ENCODE results near the gene DAGLB.

The DAGLB gene

GRCh38 chr7:6407434-6407833, 40.3 kb downstream of the DAGLB start:
- H2BK120ac ChIP-seq (ENCODE audit: low read depth, low read length), result no peak overlapping the region
- H3K4ac ChIP-seq (ENCODE audit: low read depth, low read length), result no peak overlapping the region
- no CpG with 5 or more reads among the region's 4 CpGs for WGBS (ENCODE audit: extremely low coverage, insufficient coverage, low lambda C conversion rate)
- H3K4me3 ChIP-seq (ENCODE audit: low read length), result no peak overlapping the region
- H3K27me3 ChIP-seq (ENCODE audit: insufficient read depth, low read length, poor library complexity), result no peaks in the 10 kb centered on the region
- no peaks in the 10 kb centered on the region for H3K4me1 ChIP-seq (ENCODE audit: control insufficient read depth, low read depth, low read length)
- H3K36me3 ChIP-seq (ENCODE audit: control insufficient read depth, insufficient read depth, low read length), result peaks cover 25% of the 10 kb centered on the region
- DNase-seq, result no peak
- no peak overlapping the region for H2BK5ac ChIP-seq (ENCODE audit: low read length)
- no peak overlapping the region for H3K4me2 ChIP-seq (ENCODE audit: low read length)
- no peak overlapping the region for H4K8ac ChIP-seq (ENCODE audit: low read depth, low read length)
- no peak overlapping the region for H3K18ac ChIP-seq (ENCODE audit: low read length)
- H2AK5ac ChIP-seq (ENCODE audit: low read length), result no peak overlapping the region
- no peak overlapping the region for H2BK15ac ChIP-seq (replicated peaks; ENCODE audit: low read depth)
- peaks cover 9% of the 10 kb centered on the region for H3K79me1 ChIP-seq (ENCODE audit: low read length)
- no peak overlapping the region for H3K9ac ChIP-seq (ENCODE audit: low read length)
- no peak overlapping the region for H3K56ac ChIP-seq (ENCODE audit: low read length)
- H3K27ac ChIP-seq (ENCODE audit: low read depth, low read length), result no peak overlapping the region
- no peak overlapping the region for H4K5ac ChIP-seq (ENCODE audit: low read length)
- H3K23ac ChIP-seq (ENCODE audit: low read length), result no peak overlapping the region
- H3K79me2 ChIP-seq (ENCODE audit: control insufficient read depth, insufficient read depth, low read length), result peaks cover 6% of the 10 kb centered on the region

- DNase-seq, result no peak
- Histone ChIP-seq H3K79me1 (ENCODE audit: low read length) (peaks cover 12% of the 10 kb centered on the region), H3K4me2 (ENCODE audit: low read length) (no peak overlapping the region), H3K9ac (ENCODE audit: low read length) (no peak overlapping the region), H2BK15ac (replicated peaks; ENCODE audit: low read depth) (no peak overlapping the region), H3K4me1 (ENCODE audit: control insufficient read depth, low read depth, low read length) (no peaks in the 10 kb centered on the region), H3K18ac (ENCODE audit: low read length) (no peak overlapping the region), H3K4ac (ENCODE audit: low read depth, low read length) (no peak overlapping the region), H3K23ac (ENCODE audit: low read length) (no peak overlapping the region), H3K27me3 (ENCODE audit: insufficient read depth, low read length, poor library complexity) (no peaks in the 10 kb centered on the region), H4K8ac (ENCODE audit: low read depth, low read length) (no peak overlapping the region), H2BK5ac (ENCODE audit: low read length) (no peak overlapping the region), H3K36me3 (ENCODE audit: control insufficient read depth, insufficient read depth, low read length) (peaks cover 31% of the 10 kb centered on the region), H3K4me3 (ENCODE audit: low read length) (no peak overlapping the region), H2AK5ac (ENCODE audit: low read length) (no peak overlapping the region), H3K79me2 (ENCODE audit: control insufficient read depth, insufficient read depth, low read length) (peaks cover 11% of the 10 kb centered on the region), H3K27ac (ENCODE audit: low read depth, low read length) (no peak overlapping the region), H2BK120ac (ENCODE audit: low read depth, low read length) (no peak overlapping the region), H4K5ac (ENCODE audit: low read length) (no peak overlapping the region), H3K56ac (ENCODE audit: low read length) (no peak overlapping the region)
- WGBS (ENCODE audit: extremely low coverage, insufficient coverage, low lambda C conversion rate), result no CpG with 5 or more reads among the region's 5 CpGs
These were observed 41.6 kb downstream of the DAGLB start for GRCh38 chr7:6406121-6406520.

GRCh38 chr7:6403907-6404306, 43.8 kb downstream of the DAGLB start:
- Histone ChIP-seq H2BK5ac (ENCODE audit: low read length) (no peak overlapping the region), H2AK5ac (ENCODE audit: low read length) (no peak overlapping the region), H3K4me3 (ENCODE audit: low read length) (no peak overlapping the region), H3K4me2 (ENCODE audit: low read length) (no peak overlapping the region), H3K79me1 (ENCODE audit: low read length) (peaks cover 19% of the 10 kb centered on the region), H2BK15ac (replicated peaks; ENCODE audit: low read depth) (no peak overlapping the region), H4K8ac (ENCODE audit: low read depth, low read length) (no peak overlapping the region), H3K23ac (ENCODE audit: low read length) (no peak overlapping the region), H3K36me3 (ENCODE audit: control insufficient read depth, insufficient read depth, low read length) (peaks cover 26% of the 10 kb centered on the region), H3K9ac (ENCODE audit: low read length) (no peak overlapping the region), H3K79me2 (ENCODE audit: control insufficient read depth, insufficient read depth, low read length) (peaks cover 25% of the 10 kb centered on the region), H3K27ac (ENCODE audit: low read depth, low read length) (no peak overlapping the region), H3K4me1 (ENCODE audit: control insufficient read depth, low read depth, low read length) (no peaks in the 10 kb centered on the region), H3K56ac (ENCODE audit: low read length) (no peak overlapping the region), H3K27me3 (ENCODE audit: insufficient read depth, low read length, poor library complexity) (no peaks in the 10 kb centered on the region), H2BK120ac (ENCODE audit: low read depth, low read length) (no peak overlapping the region), H4K5ac (ENCODE audit: low read length) (no peak overlapping the region), H3K18ac (ENCODE audit: low read length) (no peak overlapping the region), H3K4ac (ENCODE audit: low read depth, low read length) (no peak overlapping the region)
- DNase-seq, result no peak
- no CpG with 5 or more reads among the region's 7 CpGs for WGBS (ENCODE audit: extremely low coverage, insufficient coverage, low lambda C conversion rate)

GRCh38 chr7:6402741-6403140, 45.0 kb downstream of the DAGLB start:
- Histone ChIP-seq H3K23ac (ENCODE audit: low read length) (no peak overlapping the region), H3K27ac (ENCODE audit: low read depth, low read length) (no peak overlapping the region), H3K18ac (ENCODE audit: low read length) (no peak overlapping the region), H3K79me2 (ENCODE audit: control insufficient read depth, insufficient read depth, low read length) (peaks cover 36% of the 10 kb centered on the region), H4K8ac (ENCODE audit: low read depth, low read length) (no peak overlapping the region), H3K36me3 (ENCODE audit: control insufficient read depth, insufficient read depth, low read length) (peaks cover 25% of the 10 kb centered on the region), H2BK5ac (ENCODE audit: low read length) (no peak overlapping the region), H3K4me1 (ENCODE audit: control insufficient read depth, low read depth, low read length) (no peaks in the 10 kb centered on the region), H3K56ac (ENCODE audit: low read length) (no peak overlapping the region), H2AK5ac (ENCODE audit: low read length) (no peak overlapping the region), H3K79me1 (ENCODE audit: low read length) (peaks cover 21% of the 10 kb centered on the region), H3K4me3 (ENCODE audit: low read length) (no peak overlapping the region), H2BK120ac (ENCODE audit: low read depth, low read length) (no peak overlapping the region), H3K4ac (ENCODE audit: low read depth, low read length) (no peak overlapping the region), H3K27me3 (ENCODE audit: insufficient read depth, low read length, poor library complexity) (no peaks in the 10 kb centered on the region), H2BK15ac (replicated peaks; ENCODE audit: low read depth) (no peak overlapping the region), H3K9ac (ENCODE audit: low read length) (no peak overlapping the region), H3K4me2 (ENCODE audit: low read length) (no peak overlapping the region), H4K5ac (ENCODE audit: low read length) (no peak overlapping the region)
- no peak for DNase-seq
- no CpG with 5 or more reads among the region's 13 CpGs for WGBS (ENCODE audit: extremely low coverage, insufficient coverage, low lambda C conversion rate)

GRCh38 chr7:6402041-6402440, 45.7 kb downstream of the DAGLB start:
- H3K23ac ChIP-seq (ENCODE audit: low read length), result no peak overlapping the region
- no peak overlapping the region for H2BK120ac ChIP-seq (ENCODE audit: low read depth, low read length)
- H3K79me2 ChIP-seq (ENCODE audit: control insufficient read depth, insufficient read depth, low read length), result peaks cover 41% of the 10 kb centered on the region
- H2BK5ac ChIP-seq (ENCODE audit: low read length), result no peak overlapping the region
- no peak overlapping the region for H3K4ac ChIP-seq (ENCODE audit: low read depth, low read length)
- no peak overlapping the region for H3K4me2 ChIP-seq (ENCODE audit: low read length)
- no peaks in the 10 kb centered on the region for H3K4me1 ChIP-seq (ENCODE audit: control insufficient read depth, low read depth, low read length)
- no peak overlapping the region for H3K56ac ChIP-seq (ENCODE audit: low read length)
- no peak overlapping the region for H3K4me3 ChIP-seq (ENCODE audit: low read length)
- no peak overlapping the region for H2BK15ac ChIP-seq (replicated peaks; ENCODE audit: low read depth)
- no peaks in the 10 kb centered on the region for H3K27me3 ChIP-seq (ENCODE audit: insufficient read depth, low read length, poor library complexity)
- no CpG with 5 or more reads among the region's 17 CpGs for whole genome bisulfite sequencing (ENCODE audit: extremely low coverage, insufficient coverage, low lambda C conversion rate)
- H3K9ac ChIP-seq (ENCODE audit: low read length), result no peak overlapping the region
- H4K8ac ChIP-seq (ENCODE audit: low read depth, low read length), result no peak overlapping the region
- no peak overlapping the region for H2AK5ac ChIP-seq (ENCODE audit: low read length)
- no peak overlapping the region for H3K27ac ChIP-seq (ENCODE audit: low read depth, low read length)
- no peak for DNase-seq
- no peak overlapping the region for H3K18ac ChIP-seq (ENCODE audit: low read length)
- peaks cover 22% of the 10 kb centered on the region for H3K36me3 ChIP-seq (ENCODE audit: control insufficient read depth, insufficient read depth, low read length)
- H3K79me1 ChIP-seq (ENCODE audit: low read length), result peaks cover 21% of the 10 kb centered on the region
- H4K5ac ChIP-seq (ENCODE audit: low read length), result no peak overlapping the region

GRCh38 chr7:6401536-6401935, 46.2 kb downstream of the DAGLB start:
- Histone ChIP-seq H4K5ac (ENCODE audit: low read length) (no peak overlapping the region), H3K4me3 (ENCODE audit: low read length) (no peak overlapping the region), H3K23ac (ENCODE audit: low read length) (no peak overlapping the region), H3K4me1 (ENCODE audit: control insufficient read depth, low read depth, low read length) (no peaks in the 10 kb centered on the region), H2BK5ac (ENCODE audit: low read length) (no peak overlapping the region), H3K56ac (ENCODE audit: low read length) (no peak overlapping the region), H3K79me2 (ENCODE audit: control insufficient read depth, insufficient read depth, low read length) (peaks cover 42% of the 10 kb centered on the region), H2BK120ac (ENCODE audit: low read depth, low read length) (no peak overlapping the region), H3K27me3 (ENCODE audit: insufficient read depth, low read length, poor library complexity) (no peaks in the 10 kb centered on the region), H4K8ac (ENCODE audit: low read depth, low read length) (no peak overlapping the region), H3K36me3 (ENCODE audit: control insufficient read depth, insufficient read depth, low read length) (peaks cover 22% of the 10 kb centered on the region), H3K27ac (ENCODE audit: low read depth, low read length) (no peak overlapping the region), H3K18ac (ENCODE audit: low read length) (no peak overlapping the region), H3K4me2 (ENCODE audit: low read length) (no peak overlapping the region), H3K79me1 (ENCODE audit: low read length) (peaks cover 21% of the 10 kb centered on the region), H3K9ac (ENCODE audit: low read length) (no peak overlapping the region), H2BK15ac (replicated peaks; ENCODE audit: low read depth) (no peak overlapping the region), H3K4ac (ENCODE audit: low read depth, low read length) (no peak overlapping the region), H2AK5ac (ENCODE audit: low read length) (no peak overlapping the region)
- no peak for DNase-seq
- no CpG with 5 or more reads among the region's 10 CpGs for WGBS (ENCODE audit: extremely low coverage, insufficient coverage, low lambda C conversion rate)
